Measurements from ENCODE around the gene CLDN24. TPM values are rescaled to one million over a fixed set of nuclear protein-coding genes. Genes with fewer than 3 reads are reported as not detected.

The CLDN24 gene
- total RNA-seq, 1 donor from 2014 or later: not detected

GRCh38 chr4:183343730-183344129, 21.5 kb upstream of the CLDN24 start:
- DNase-seq (ENCODE audit: low spot score): no peak
- H3K27ac ChIP-seq: no peak overlapping the region
- no peaks in the 10 kb centered on the region for H3K79me2 ChIP-seq (ENCODE audit: low read depth)
- H3K36me3 Mint-ChIP-seq: no peaks in the 10 kb centered on the region
- peaks cover 9% of the 10 kb centered on the region for H3K4me1 Mint-ChIP-seq
- no peaks in the 10 kb centered on the region for H3K27me3 ChIP-seq
- no peak overlapping the region for H3K27ac Mint-ChIP-seq
- peaks cover 5% of the 10 kb centered on the region for H3K9me3 Mint-ChIP-seq
- H3K4me3 ChIP-seq: no peak overlapping the region
- H3K4me2 ChIP-seq: no peak overlapping the region
- peaks cover 8% of the 10 kb centered on the region for H3K4me1 ChIP-seq
- no peak overlapping the region for H3K9ac ChIP-seq
- no peak overlapping the region for H3K4me3 Mint-ChIP-seq
- H4K20me1 ChIP-seq (ENCODE audit: low read depth): no peaks in the 10 kb centered on the region
- H3K9me3 ChIP-seq (ENCODE audit: low read depth): no peaks in the 10 kb centered on the region
- H2AFZ ChIP-seq (replicated peaks): no peak overlapping the region
- H3K27me3 Mint-ChIP-seq (ENCODE audit: insufficient read depth, low read depth): peaks cover 12% of the 10 kb centered on the region
- H3F3A ChIP-seq (ENCODE audit: low read depth): no peaks in the 10 kb centered on the region
- no peaks in the 10 kb centered on the region for H3K36me3 ChIP-seq
- no peak for TF ChIP-seq CTCF (IDR thresholded peaks at IDR 0.05)
- TF ChIP-seq EZH2 (IDR thresholded peaks at IDR 0.05): no peak
- TF ChIP-seq EZH2phosphoT487 (IDR thresholded peaks at IDR 0.05): no peak

- Mint-ChIP-seq H3K4me1 (peaks cover 9% of the 10 kb centered on the region), H3K36me3 (no peaks in the 10 kb centered on the region), H3K27me3 (ENCODE audit: insufficient read depth, low read depth) (peaks cover 8% of the 10 kb centered on the region), H3K9me3 (peaks cover 7% of the 10 kb centered on the region), H3K27ac (no peak overlapping the region), H3K4me3 (no peak overlapping the region)
- Histone ChIP-seq H2AFZ (replicated peaks) (no peak overlapping the region), H3F3A (ENCODE audit: low read depth) (no peaks in the 10 kb centered on the region), H3K9me3 (ENCODE audit: low read depth) (no peaks in the 10 kb centered on the region), H3K36me3 (no peaks in the 10 kb centered on the region), H3K9ac (no peak overlapping the region), H3K4me1 (peaks cover 8% of the 10 kb centered on the region), H3K79me2 (ENCODE audit: low read depth) (no peaks in the 10 kb centered on the region), H3K27ac (no peak overlapping the region), H4K20me1 (ENCODE audit: low read depth) (no peaks in the 10 kb centered on the region), H3K4me2 (no peak overlapping the region), H3K4me3 (no peak overlapping the region), H3K27me3 (no peaks in the 10 kb centered on the region)
- DNase-seq (ENCODE audit: low spot score): peak; percentile 30
- TF ChIP-seq EZH2 (IDR thresholded peaks at IDR 0.05): no peak
- no peak for TF ChIP-seq CTCF (IDR thresholded peaks at IDR 0.05)
- no peak for TF ChIP-seq EZH2phosphoT487 (IDR thresholded peaks at IDR 0.05)
Measured at GRCh38 chr4:183342541-183343533, 20.6 kb upstream of the CLDN24 start.

- no peak overlapping the region for H2AFZ ChIP-seq (replicated peaks)
- no peak overlapping the region for H3K27ac Mint-ChIP-seq
- no peaks in the 10 kb centered on the region for H3K79me2 ChIP-seq (ENCODE audit: low read depth)
- no peak for DNase-seq (ENCODE audit: low spot score)
- H3K9ac ChIP-seq: no peak overlapping the region
- H3K4me2 ChIP-seq: no peak overlapping the region
- H3F3A ChIP-seq (ENCODE audit: low read depth): no peaks in the 10 kb centered on the region
- peaks cover 14% of the 10 kb centered on the region for H3K9me3 Mint-ChIP-seq
- no peaks in the 10 kb centered on the region for H3K4me1 Mint-ChIP-seq
- H3K27me3 Mint-ChIP-seq (ENCODE audit: insufficient read depth, low read depth): peaks cover 6% of the 10 kb centered on the region
- peaks cover 2% of the 10 kb centered on the region for H3K36me3 Mint-ChIP-seq
- TF ChIP-seq CTCF (IDR thresholded peaks at IDR 0.05) (no peak), EZH2phosphoT487 (IDR thresholded peaks at IDR 0.05) (no peak), EZH2 (IDR thresholded peaks at IDR 0.05) (no peak)
- no peaks in the 10 kb centered on the region for H3K4me1 ChIP-seq
- no peaks in the 10 kb centered on the region for H4K20me1 ChIP-seq (ENCODE audit: low read depth)
- H3K27ac ChIP-seq: no peak overlapping the region
- no peak overlapping the region for H3K4me3 Mint-ChIP-seq
- H3K36me3 ChIP-seq: no peaks in the 10 kb centered on the region
- no peak overlapping the region for H3K4me3 ChIP-seq
- no peaks in the 10 kb centered on the region for H3K9me3 ChIP-seq (ENCODE audit: low read depth)
- H3K27me3 ChIP-seq: no peaks in the 10 kb centered on the region
Measured at GRCh38 chr4:183337833-183338232, 15.6 kb upstream of the CLDN24 start.
